Daoy (cell line): Measurements from ENCODE around the gene MYBPHL. TPM values are rescaled to one million over a fixed set of nuclear protein-coding genes. Genes with fewer than 3 reads are reported as not detected.

Experiments
- DNase-seq: peaks from one replicate; pipeline ENCODE4 v3.0.0-alpha.2; 2015; ENCODE audit warnings: low read depth
- total RNA-seq: library from RNA; depleted of rRNA; stranded (reverse); fragments of >200 nt; shearing (Covaris generic); gene quantifications from 2 replicates; pipeline ENCODE4 v1.2.3, GENCODE V29; 2014

The MYBPHL gene
- total RNA-seq, 1 experiment from 2014 or later, result not detected

DNA sequence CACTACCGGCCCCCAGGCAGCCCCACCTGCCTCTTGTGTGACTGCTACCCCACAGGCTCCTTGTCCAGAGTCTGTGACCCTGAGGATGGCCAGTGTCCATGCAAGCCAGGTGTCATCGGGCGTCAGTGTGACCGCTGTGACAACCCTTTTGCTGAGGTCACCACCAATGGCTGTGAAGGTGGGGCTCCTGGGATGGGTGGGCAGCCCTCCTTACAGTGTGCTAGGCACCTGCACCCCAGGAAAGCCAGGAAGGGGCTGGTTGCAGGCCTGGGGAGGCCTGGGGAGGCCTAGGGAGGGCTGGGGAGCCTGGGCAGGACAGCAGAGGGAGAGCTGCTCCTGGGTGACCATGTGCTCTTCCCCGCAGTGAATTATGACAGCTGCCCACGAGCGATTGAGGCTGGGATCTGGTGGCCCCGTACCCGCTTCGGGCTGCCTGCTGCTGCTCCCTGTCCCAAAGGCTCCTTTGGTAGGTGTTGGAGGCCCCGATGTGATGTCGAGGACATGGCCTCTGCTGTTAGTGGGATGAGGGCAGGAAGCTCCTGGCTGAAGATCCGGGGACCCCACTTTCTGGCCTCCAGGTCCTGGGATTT, 41.0 kb downstream of the MYBPHL start:
- no peak for DNase-seq

DNA sequence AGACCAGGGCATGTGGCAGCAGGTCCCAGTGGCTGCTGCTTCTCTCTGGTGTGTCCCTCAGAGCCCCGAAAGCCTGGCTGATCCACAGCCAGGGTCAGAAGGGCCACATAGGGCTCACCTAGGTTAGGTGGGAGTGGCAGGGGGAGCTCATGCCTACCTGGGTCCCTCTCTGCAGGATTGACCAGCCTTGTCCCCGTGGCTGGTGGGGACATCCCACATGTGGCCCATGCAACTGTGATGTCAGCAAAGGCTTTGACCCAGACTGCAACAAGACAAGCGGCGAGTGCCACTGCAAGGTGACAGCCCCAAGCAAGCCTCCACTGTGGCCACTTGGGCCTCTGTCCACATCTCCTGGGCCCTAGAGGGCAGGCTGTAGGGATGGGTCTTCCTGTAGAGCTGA, 41.8 kb downstream of the MYBPHL start:
- DNase-seq, result no peak

DNA sequence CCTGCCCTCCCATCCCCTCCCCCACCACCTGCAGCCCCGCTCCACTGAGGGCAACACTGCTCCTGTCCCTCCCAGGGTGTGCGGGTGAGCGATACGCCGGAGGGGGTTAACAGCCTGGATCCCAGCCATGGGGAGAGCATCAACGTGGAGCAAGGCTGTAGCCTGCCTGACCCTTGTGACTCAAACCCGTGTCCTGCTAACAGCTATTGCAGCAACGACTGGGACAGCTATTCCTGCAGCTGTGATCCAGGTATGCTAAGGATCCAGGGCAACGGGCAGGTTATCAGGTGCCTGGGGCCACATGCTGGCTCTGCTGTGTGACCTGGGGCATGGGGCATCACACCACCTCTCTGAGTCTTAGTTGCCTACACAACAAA, 42.4 kb downstream of the MYBPHL start:
- DNase-seq, result no peak

DNA sequence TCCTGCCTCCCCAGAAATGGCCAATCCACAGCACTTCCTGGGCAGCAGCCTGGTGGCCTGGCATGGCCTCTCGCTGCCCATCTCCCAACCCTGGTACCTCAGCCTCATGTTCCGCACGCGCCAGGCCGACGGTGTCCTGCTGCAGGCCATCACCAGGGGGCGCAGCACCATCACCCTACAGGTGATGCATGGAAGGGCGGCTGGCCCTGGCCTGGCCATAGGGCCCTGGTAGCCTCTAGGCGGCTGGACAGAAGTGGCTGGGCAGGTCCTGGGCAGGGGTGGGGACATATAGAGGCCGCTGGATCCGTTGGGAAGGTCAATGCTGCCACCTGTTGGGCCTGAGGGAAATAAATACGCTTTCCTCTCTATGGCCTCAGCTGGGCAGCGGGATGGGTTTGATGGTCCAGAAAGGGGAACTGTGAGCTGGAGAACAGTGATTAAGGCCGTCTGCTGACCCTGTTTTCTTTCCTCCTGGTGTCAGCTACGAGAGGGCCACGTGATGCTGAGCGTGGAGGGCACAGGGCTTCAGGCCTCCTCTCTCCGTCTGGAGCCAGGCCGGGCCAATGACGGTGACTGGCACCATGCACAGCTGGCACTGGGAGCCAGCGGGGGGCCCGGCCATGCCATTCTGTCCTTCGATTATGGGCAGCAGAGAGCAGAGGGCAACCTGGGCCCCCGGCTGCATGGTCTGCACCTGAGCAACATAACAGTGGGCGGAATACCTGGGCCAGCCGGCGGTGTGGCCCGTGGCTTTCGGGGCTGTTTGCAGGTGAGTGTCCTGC, 43.0 kb downstream of the MYBPHL start:
- DNase-seq, result peak; percentile 93

DNA sequence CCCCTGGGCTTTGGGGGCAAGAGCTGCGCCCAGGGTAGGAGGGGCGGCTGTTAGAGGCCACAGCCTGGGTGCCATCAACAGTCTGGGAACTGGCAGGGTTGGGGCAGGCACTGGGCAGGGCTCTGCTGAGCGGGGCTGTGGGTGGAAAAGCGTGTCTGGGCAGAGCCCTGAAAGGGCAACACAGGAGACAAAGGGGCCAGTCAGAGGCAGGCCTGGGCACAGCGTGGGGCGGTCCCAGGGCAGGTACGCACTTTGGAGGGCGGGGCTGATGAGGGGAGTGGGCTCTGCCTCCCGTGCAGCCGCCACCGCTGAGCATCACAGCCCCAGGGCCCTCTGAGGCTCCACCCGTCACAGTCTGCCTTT, 43.6 kb downstream of the MYBPHL start:
- no peak for DNase-seq

DNA sequence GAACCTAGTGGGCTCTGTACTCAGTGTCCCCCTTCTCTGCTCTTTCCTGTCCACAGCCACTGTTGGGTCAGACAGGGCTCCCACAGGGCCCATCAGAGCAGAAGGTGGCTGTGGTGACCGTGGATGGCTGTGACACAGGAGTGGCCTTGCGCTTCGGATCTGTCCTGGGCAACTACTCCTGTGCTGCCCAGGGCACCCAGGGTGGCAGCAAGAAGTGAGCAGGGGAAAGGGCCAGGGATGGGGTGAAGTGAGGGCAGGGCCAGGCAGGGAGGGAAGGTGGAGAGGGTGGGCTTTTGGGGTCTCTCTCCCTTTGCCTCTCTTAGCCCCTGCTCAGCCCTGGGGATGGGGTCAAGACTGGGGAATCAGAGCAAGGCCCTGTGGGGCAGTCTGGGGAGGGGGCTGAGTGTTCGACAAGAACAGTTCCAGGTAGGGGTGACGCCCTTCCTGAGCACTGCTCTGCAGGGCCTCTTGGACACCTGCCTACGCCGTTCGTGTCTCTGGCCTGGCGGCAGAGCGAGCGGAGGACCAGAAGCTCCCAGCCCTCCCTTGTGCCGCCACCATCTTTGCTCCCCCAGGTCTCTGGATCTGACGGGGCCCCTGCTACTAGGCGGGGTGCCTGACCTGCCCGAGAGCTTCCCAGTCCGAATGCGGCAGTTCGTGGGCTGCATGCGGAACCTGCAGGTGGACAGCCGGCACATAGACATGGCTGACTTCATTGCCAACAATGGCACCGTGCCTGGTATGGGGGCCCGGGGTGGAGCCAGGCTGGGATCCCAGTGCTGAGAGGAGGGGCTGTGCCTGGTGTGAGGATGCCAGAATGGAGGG, 44.4 kb downstream of the MYBPHL start:
- no peak for DNase-seq

DNA sequence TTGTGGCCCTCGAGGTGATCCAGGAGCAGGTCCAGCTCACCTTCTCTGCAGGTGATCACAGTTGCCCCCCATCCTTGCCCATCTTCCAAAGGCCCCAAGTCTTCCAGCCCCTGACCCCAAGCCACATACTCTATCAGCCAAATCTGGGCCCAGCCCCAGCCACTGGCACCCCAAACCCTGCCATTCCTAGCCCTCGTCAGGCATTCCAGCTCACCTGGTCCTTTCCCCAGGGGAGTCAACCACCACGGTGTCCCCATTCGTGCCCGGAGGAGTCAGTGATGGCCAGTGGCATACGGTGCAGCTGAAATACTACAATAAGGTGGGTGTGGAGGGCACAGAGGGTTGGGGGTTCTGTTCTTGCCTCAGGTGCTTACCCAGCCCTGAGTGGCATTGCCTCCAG, 45.2 kb downstream of the MYBPHL start:
- DNase-seq, result no peak

DNA sequence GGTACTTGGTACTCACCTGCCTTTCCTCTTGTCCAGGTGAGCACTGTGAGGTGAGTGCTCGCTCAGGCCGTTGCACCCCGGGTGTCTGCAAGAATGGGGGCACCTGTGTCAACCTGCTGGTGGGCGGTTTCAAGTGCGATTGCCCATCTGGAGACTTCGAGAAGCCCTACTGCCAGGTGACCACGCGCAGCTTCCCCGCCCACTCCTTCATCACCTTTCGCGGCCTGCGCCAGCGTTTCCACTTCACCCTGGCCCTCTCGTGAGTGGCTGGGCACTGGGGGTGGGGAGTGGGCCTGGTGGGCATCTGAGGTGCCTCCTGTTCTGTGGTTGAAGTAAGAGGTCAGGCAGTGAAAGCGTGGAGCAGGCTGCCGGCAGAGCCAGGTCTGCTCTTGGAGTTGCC, 45.8 kb downstream of the MYBPHL start:
- DNase-seq, result no peak

DNA sequence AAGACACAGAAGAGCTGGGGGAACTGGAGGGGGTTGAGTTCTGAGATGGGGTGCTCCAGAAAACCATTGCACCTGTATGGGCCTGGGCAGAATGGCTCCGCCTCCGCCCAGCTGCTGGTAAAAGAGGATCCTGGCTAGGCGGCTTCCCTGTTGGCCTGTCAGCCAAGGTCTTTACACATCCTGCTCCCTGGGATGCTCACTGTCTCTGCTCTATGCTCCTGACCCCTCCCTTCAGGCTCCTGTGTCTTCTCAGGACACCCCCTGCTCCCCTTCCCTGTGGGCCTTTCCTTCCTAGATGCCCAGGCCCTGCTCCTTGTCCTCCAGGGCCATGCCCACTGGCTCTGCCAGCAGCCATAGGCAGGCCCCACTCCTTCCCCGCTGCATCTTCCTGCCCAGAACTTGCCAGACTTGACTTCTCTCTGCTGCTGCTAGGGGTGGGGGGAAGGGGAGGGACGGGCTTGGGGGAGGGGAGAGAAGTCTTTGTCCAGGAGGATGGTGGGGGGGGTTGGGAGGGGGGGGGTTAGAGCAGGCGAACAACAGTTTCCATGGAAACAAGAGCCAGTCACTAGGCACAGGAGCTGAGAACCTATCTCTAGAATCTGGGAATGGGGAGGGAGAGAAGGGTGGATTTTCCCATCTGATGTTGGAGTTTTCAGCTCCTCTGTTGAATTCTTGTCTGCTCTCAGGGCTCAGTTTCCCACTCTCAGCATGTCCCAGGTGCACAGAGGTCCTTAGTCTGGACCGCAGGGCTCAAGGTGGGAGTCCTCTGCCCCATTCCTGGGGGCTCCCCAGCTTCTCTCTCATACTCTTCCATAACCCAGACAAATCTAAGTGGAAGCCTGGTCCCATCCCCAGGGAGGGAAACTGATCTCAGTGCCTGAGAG, 46.9 kb downstream of the MYBPHL start:
- no peak for DNase-seq

DNA sequence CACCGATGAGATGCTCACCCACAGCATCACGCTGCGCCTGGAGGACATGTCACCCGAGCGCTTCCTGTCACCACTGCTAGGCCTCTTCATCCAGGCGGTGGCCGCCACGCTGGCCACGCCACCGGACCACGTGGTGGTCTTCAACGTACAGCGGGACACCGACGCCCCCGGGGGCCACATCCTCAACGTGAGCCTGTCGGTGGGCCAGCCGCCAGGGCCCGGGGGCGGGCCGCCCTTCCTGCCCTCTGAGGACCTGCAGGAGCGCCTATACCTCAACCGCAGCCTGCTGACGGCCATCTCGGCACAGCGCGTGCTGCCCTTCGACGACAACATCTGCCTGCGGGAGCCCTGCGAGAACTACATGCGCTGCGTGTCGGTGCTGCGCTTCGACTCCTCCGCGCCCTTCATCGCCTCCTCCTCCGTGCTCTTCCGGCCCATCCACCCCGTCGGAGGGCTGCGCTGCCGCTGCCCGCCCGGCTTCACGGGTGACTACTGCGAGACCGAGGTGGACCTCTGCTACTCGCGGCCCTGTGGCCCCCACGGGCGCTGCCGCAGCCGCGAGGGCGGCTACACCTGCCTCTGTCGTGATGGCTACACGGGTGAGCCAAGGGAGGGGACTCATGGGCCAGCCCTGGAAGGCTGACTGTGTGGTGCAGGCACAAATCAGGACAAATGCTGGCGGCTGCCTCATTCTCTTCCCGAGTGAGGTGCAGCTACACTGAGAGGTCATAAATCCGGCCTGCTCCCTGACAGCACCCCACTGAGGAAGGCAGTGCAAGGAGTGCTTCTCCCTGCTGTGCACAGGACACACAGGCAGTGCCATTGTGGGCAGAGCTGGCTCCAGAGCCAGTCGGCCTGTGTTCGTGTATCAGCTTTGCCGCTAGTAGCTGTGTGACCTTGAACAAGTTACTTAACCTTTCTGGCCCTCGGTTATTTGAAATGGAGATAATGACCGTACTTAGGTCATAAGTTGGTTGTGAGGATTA, 48.0 kb downstream of the MYBPHL start:
- no peak for DNase-seq

DNA sequence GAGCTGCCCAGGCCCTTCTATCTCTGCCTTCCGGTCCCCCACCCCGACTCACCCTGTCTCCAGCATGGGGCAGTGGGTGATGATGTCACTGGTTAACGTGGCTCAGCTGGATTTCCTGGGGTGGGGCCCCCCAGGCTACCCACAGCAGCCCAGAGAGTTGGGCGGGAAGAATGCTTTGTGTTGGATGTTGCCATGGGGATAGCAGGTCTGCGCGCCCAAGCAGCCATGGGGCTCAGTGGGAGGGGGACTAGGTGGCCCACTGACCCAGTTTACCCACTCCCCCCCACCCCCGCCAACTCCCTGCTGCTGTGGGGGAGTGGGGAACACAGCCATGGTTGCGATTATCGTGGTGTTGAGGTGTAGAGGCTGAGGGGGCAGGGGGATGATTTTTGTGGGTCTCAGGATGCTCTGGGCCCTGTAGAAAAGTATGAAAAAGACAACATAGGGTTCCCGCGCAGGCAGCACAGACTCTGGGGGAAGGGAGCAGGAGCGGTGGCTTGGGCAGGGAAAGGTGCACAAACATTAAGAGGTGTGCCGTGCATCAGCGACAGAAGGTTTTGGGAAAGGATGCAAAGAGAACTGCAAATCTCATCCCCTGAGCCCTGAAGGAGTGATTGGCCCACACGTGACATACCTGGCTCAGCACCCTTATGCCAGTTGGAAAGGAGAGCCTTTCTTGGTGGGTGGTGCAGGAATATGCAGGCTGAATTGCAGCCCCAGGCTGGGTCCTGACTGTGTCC, 49.0 kb downstream of the MYBPHL start:
- no peak for DNase-seq

DNA sequence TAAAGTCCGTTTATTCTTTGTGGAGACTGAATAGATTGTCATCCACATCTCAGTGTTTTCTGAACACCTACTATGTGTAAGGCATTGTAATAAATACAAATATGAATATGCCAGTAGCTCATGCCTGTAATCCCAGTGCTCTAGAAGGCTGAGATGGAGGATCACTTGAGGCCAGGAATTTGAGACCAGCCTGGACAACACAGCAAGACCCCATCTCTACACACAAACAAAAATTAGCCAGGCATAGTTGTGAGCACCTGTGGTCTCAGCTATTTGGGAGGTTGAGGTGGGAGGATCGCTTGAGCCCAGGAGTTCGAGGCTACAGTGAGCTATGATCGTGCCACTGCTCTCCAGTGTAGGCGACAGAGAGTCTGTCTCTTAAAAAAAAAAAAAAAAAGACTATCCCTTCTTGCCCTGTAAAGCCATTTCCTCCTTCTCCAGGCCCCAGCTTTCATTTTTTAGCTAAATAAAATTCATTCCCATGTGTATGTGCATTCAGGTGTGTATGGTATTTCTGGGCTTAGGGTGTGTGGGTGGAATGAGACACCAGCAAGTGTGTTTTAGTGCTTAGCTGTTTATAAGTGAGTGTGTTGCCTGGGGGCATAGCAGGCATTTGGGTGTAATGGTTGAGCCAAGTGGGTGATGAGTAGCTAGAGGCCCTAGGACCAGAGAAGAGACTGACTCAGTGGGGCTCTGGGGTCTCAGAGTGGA, 49.7 kb downstream of the MYBPHL start:
- DNase-seq, result peak; percentile 90

DNA sequence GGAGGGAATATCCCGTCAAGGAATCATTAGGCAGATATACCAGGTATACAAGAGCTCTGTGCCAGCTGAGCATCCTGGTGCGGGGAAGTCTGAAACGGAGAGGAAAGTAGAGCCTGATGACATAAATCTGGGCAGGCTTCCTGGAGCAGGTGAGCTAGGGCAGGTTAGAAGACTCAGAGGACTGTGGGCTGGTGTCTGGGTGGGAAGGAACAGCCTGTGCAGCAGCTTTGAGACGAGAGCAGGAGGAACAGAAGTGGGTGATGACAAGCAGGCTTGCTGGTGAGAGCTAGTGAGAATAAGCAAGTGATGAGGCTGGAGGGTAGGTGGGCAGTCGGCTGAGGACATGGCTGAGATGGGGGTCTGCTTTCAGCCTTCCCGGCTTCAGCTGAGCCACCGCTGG, 50.7 kb downstream of the MYBPHL start:
- no peak for DNase-seq

DNA sequence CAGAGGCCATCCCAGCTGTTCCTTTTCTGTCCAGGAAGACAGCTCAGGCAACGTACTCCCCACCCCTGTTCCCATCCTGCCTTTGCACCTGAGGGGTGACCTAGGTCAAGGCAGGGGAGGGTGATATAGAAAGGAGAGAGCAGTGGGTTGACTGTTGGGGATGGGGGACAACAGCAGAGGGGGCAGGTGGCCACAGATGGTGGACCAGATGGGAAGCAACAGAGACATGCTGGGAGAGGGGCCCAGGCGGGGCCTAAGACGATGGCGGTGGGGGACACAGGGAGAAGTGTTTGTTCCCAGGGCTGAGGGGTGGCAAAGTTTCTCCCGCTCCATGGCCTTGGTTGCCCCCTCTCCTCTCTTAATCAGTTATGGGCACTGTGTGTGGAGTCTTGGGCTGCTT, 51.1 kb downstream of the MYBPHL start:
- DNase-seq, result no peak

DNA sequence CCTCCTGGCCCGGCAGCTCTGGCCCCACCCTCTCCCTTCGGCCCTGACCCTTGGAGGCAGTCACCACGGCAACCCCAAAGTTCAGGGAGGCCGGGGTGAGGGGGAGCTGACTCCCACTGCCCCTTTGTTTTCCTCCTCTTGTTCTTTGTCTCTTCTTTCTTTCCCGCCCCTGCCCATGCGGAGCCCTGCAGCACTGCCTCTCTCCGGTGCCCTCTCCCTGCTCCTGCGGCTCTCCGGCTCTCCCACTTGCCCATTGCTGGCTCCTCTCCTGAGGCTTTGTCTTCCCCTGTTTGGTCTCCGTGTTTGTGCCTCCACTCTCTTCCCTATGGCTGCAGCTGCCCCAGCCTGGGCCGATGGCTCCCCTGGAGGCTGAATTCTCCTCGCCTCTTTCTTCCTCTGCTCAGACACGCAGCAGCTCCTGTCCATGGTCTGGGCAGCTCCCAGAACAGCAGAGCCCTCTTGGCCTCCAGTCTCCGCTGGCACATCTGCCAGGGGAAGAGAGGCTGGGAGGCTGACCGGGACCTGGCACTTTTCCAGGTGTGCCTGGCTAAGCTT, 51.6 kb downstream of the MYBPHL start:
- DNase-seq, result no peak

DNA sequence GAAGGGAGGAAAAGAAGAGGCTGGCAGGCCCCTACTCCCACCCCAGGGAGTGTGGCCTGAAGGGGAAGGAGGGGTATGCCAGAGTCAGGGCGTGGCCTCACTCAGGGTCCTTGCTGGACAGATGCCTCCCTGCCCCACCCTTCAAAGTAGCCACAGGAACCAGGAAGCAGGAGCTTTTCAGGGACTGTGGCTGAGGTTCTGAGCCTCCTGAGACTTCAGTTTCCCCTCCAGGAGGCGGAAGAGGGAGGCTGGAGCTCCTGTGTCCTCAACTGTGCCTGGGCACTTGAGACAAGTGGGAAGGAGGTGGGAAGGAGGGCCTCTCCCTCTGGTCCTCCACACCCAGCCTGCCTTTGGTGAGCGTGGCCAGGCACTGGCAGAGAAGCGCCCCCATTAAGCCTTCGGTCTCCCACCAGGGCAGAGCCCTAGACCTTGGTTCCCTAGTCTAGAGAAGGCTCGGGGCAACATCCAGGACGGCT, 52.2 kb downstream of the MYBPHL start:
- peak; percentile 40 for DNase-seq

DNA sequence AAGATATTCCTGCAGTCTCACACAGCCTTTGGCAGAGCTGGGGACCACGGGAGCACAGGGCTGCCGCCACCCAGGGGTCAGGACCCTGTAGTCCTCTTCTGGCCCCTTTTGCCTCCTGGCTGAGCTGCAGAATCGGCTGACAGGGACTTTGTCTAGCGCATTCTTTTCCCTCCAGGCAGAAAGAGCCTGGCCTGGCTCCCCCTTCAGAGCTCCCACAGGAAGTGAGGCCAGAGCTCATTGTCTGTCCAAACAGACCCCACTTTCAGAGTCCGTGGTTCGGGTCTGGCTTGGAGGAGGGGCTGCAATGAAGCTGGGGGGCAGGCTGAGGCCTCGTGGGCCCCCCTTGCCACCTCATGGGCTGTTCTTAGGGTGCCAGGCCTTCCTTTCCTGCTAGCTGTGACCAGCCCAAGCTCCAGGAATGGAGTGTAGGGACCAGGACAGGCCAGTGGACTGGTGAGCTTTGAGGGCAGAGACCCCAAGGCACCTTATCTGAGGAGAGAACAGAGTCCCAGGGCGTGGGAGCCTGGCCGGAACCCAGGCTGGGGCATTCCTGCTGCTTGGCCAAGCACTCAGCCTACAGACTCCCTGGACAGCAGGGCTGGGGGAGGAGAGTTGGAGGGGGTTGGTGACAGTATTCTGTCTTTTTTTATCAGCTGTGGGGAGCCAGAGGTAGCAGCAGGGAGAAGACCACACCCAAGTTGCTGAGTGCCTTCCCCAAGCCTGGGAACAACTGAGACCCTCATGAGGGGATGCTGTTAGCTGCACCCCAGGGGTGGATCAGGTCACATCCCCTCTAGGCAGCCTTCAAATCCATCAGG, 52.8 kb downstream of the MYBPHL start:
- no peak for DNase-seq
